HepG2 (cell line): ENCODE measurements around the gene HCRT. TPM values are rescaled to one million over a fixed set of nuclear protein-coding genes. Genes with fewer than 3 reads are reported as not detected.

ENCODE experiments used
- ATF1 ChIP-seq: IDR thresholded peaks from 2 replicates; pipeline ENCODE4 v1.6.1; 2016; ENCODE audit warnings: mild to moderate bottlenecking, control low read depth
- BORCS8-MEF2B ChIP-seq: sonication (generic); formaldehyde crosslinking; IDR thresholded peaks from 2 replicates; pipeline ENCODE4 v1.8.0; 2022; ENCODE audit warnings: mild to moderate bottlenecking, missing genetic modification reagents
- HMGA1 ChIP-seq: sonication (generic); formaldehyde crosslinking; conservative IDR thresholded peaks from 2 replicates; pipeline ENCODE4 v1.4.0; 2020; ENCODE audit warnings: missing genetic modification reagents
- HNRNPL ChIP-seq: fragments of 200-400 bp; formaldehyde crosslinking; IDR thresholded peaks from 2 replicates; pipeline ENCODE4 v1.6.1; 2017; ENCODE audit warnings: mild to moderate bottlenecking, low read depth, low read length
- HNRNPUL1 ChIP-seq: fragments of 200-400 bp; formaldehyde crosslinking; IDR thresholded peaks from 2 replicates; pipeline ENCODE4 v1.6.1; 2017; ENCODE audit warnings: low read depth, mild to moderate bottlenecking, low read length, moderate library complexity
- MBD4 ChIP-seq: IDR thresholded peaks from 2 replicates; pipeline ENCODE4 v1.6.1; 2012; ENCODE audit warnings: low read length, inconsistent platforms, borderline replicate concordance
- TCF7 ChIP-seq: sonication (generic); IDR thresholded peaks from 2 replicates; pipeline ENCODE4 v1.6.1; 2016; ENCODE audit warnings: antibody characterized with exemption, low read depth
- XBP1 ChIP-seq: sonication (generic); formaldehyde crosslinking; IDR thresholded peaks from 2 replicates; pipeline ENCODE4 v1.5.0; 2020; ENCODE audit warnings: missing genetic modification reagents
- YY1 ChIP-seq: IDR thresholded peaks from 2 replicates; pipeline ENCODE4 v1.6.1; 2011; ENCODE audit warnings: low read length, low read depth, moderate library complexity, mild to moderate bottlenecking; ENCODE audit not compliant: insufficient read depth, insufficient replicate concordance
- ZBTB46 ChIP-seq: sonication (generic); formaldehyde crosslinking; IDR thresholded peaks from 2 replicates; pipeline ENCODE4 v1.4.0; 2020; ENCODE audit warnings: mild to moderate bottlenecking, missing genetic modification reagents, borderline replicate concordance
- ZFP91 ChIP-seq: sonication (generic); formaldehyde crosslinking; IDR thresholded peaks from 2 replicates; pipeline ENCODE4 v1.9.0; 2022; ENCODE audit warnings: missing genetic modification reagents, mild to moderate bottlenecking, borderline replicate concordance
- ZNF318 ChIP-seq: sonication (generic); formaldehyde crosslinking; IDR thresholded peaks from 2 replicates; pipeline ENCODE4 v1.4.0; 2020; ENCODE audit warnings: mild to moderate bottlenecking, missing genetic modification reagents
- ZNF430 ChIP-seq: sonication (generic); formaldehyde crosslinking; IDR thresholded peaks from 2 replicates; pipeline ENCODE4 v1.9.0; 2021; ENCODE audit warnings: mild to moderate bottlenecking, missing genetic modification reagents
- polyA plus RNA-seq, 8 experiments: library from polyadenylated mRNA; depleted of rRNA in 3 of 8; stranded (reverse) in 7 of 8; unstranded in 1 of 8; fragments of >200 nt; fragmentation: Illumina TruSeq in 4 of 8; extraction: Trizol in 4 of 8; gene quantifications; 2 replicates each; pipeline versions ENCODE4 v1.2.1 to v1.2.3, GENCODE V29; 2011 to 2016; ENCODE audit warnings: low read depth in 4 of 8, missing spikeins in 1 of 8, mixed read lengths in 1 of 8; ENCODE audit not compliant: insufficient read depth in 1 of 8
- total RNA-seq, 5 experiments: library from RNA; depleted of rRNA; stranded (reverse); fragments of >200 nt; fragmentation: Illumina TruSeq; extraction: Trizol; gene quantifications; 2 replicates each; pipeline ENCODE4 v1.2.3, GENCODE V29; 2016; ENCODE audit warnings: low read depth in 1 of 5

The HCRT gene
- total and polyA plus RNA-seq, 2 of the 13 experiments (the other 11 are each of a cell fraction or from before 2014, with no cell fraction given): not detected

GRCh38 chr17:42193969-42194899 lies 9.0 kb upstream of the HCRT start, which contains the start of gene GHDC (continued):
- TF ChIP-seq ZNF318 (CRISPR knock-in tag) (no peak), TCF7 (no peak; the same call in 1 of the 2 replicates), HMGA1 (CRISPR knock-in tag) (no peak), BORCS8-MEF2B (CRISPR knock-in tag) (no peak; the same call in none of the 2 replicates), HNRNPUL1 (no peak), ZNF430 (CRISPR knock-in tag) (peak; percentile 74; the same call in 1 of the 2 replicates), YY1 (no peak), MBD4 (no peak), XBP1 (no peak), ZBTB46 (CRISPR knock-in tag) (no peak), ATF1 (no peak), HNRNPL (peak; percentile 67; the same call in 1 of the 2 replicates), ZFP91 (peak; percentile 100)
